Glutamatergic neuron (in vitro differentiated cells): ENCODE results near the gene ADSL. TPM values are rescaled to one million over a fixed set of nuclear protein-coding genes. Genes with fewer than 3 reads are reported as not detected.

Experiments
- DNase-seq: peaks from one replicate; pipeline ENCODE4 v3.0.0; 2022
- H3K27ac Mint-ChIP-seq: one replicate; pipeline ENCODE4 v1.8.0; 2020; ENCODE audit warnings: mild to moderate bottlenecking, mixed read lengths, inconsistent platforms; ENCODE audit not compliant: unreplicated experiment
- H3K27me3 Mint-ChIP-seq: one replicate; pipeline ENCODE4 v1.8.0; 2020; ENCODE audit warnings: mild to moderate bottlenecking, moderate library complexity, mixed read lengths, inconsistent platforms; ENCODE audit not compliant: unreplicated experiment
- H3K36me3 Mint-ChIP-seq: one replicate; pipeline ENCODE4 v1.8.0; 2020; ENCODE audit warnings: mild to moderate bottlenecking, mixed read lengths, inconsistent platforms; ENCODE audit not compliant: unreplicated experiment
- H3K4me1 Mint-ChIP-seq: one replicate; pipeline ENCODE4 v1.8.0; 2020; ENCODE audit warnings: mild to moderate bottlenecking, low read depth, mixed read lengths, inconsistent platforms; ENCODE audit not compliant: unreplicated experiment
- H3K4me3 Mint-ChIP-seq: one replicate; pipeline ENCODE4 v1.8.0; 2020; ENCODE audit warnings: mild to moderate bottlenecking, mixed read lengths, inconsistent platforms; ENCODE audit not compliant: unreplicated experiment
- H3K9me3 Mint-ChIP-seq: one replicate; pipeline ENCODE4 v1.8.0; 2020; ENCODE audit warnings: mild to moderate bottlenecking, moderate library complexity, mixed read lengths, inconsistent platforms; ENCODE audit not compliant: unreplicated experiment
- total RNA-seq: library from RNA; stranded (reverse); fragmentation: NEBNext Ultra II Directional; extraction: Animal tissue kit (Norgen Biotek cat#: 25700); gene quantifications from one replicate; pipeline ENCODE4 v1.2.1, GENCODE V29; 2021; ENCODE audit not compliant: unreplicated experiment
- TF ChIP-seq, protein P1 (sequence below): fragments of 200-600 bp; sonication (generic); IDR thresholded peaks from one replicate; pipeline ENCODE4 v1.5.0; 2021; ENCODE audit not compliant: partially characterized antibody, unreplicated experiment

ADSL gene
- total RNA-seq, 1 donor from 2014 or later, result 62.3 TPM

DNA sequence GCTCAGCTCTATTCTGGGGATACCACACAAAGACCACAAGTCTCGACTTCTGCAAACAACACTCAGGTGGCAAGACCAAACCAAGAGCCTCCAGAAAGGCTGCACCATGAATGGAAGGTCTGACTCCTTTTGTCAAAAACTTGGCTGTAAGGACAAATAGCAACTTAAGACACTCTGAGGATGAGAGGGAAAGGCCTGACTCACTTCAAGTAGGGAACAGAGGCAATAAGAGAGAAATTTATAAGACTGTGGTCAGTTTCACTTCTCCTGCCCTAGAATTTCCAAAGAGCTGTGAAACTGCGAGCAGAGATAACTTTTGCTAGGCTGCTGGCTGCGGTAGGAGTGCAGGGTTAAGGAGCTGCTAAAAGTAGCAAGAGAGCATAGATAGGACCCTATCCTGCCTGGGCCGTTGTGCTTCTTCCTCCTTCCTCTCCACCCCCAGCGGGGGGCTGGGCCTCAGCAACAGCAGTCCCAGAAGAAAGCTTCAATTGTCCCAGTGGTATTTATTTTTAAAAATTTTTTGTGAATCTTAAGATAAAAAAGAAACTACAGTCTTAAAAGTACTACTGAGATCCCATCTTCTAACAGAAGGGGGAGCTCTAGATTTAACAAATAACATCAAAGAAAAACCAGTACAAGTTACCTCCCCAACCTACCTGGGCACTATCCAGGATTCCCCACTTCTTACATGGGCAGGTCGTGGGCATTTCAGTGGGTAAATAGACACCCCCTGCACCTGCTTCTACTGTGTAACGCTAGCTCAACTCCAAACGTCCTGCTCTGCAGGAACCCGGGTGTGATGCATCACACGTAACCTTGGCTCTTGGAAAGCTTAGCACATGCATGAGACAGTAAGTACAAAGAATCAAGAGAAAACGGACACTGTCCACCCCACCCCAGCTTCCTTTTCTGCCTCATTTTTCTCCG is 90.5 kb downstream of the ADSL start:
- H3K4me3 Mint-ChIP-seq, result no peak overlapping the region
- no peak for DNase-seq
- peaks cover 4% of the 10 kb centered on the region for H3K9me3 Mint-ChIP-seq
- peaks cover 11% of the 10 kb centered on the region for H3K4me1 Mint-ChIP-seq
- peak overlapping the region; percentile 43 for H3K27ac Mint-ChIP-seq
- H3K27me3 Mint-ChIP-seq, result peaks cover 6% of the 10 kb centered on the region
- H3K36me3 Mint-ChIP-seq, result no peaks in the 10 kb centered on the region
- TF ChIP-seq, protein P1, sequence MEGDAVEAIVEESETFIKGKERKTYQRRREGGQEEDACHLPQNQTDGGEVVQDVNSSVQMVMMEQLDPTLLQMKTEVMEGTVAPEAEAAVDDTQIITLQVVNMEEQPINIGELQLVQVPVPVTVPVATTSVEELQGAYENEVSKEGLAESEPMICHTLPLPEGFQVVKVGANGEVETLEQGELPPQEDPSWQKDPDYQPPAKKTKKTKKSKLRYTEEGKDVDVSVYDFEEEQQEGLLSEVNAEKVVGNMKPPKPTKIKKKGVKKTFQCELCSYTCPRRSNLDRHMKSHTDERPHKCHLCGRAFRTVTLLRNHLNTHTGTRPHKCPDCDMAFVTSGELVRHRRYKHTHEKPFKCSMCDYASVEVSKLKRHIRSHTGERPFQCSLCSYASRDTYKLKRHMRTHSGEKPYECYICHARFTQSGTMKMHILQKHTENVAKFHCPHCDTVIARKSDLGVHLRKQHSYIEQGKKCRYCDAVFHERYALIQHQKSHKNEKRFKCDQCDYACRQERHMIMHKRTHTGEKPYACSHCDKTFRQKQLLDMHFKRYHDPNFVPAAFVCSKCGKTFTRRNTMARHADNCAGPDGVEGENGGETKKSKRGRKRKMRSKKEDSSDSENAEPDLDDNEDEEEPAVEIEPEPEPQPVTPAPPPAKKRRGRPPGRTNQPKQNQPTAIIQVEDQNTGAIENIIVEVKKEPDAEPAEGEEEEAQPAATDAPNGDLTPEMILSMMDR, result peak; percentile 76

Other genes with a start within 250 kb of the ADSL start
- gene TNRC6B, start 168.6 kb upstream of the ADSL start, total RNA-seq, result 62.0 TPM
- gene SGSM3, start 24.1 kb downstream of the ADSL start, total RNA-seq, result 105 TPM